ENCODE results near the gene BPI.
A peak's percentile ranks its signal among the peaks of the same experiment; 100 is the strongest.

DNA sequence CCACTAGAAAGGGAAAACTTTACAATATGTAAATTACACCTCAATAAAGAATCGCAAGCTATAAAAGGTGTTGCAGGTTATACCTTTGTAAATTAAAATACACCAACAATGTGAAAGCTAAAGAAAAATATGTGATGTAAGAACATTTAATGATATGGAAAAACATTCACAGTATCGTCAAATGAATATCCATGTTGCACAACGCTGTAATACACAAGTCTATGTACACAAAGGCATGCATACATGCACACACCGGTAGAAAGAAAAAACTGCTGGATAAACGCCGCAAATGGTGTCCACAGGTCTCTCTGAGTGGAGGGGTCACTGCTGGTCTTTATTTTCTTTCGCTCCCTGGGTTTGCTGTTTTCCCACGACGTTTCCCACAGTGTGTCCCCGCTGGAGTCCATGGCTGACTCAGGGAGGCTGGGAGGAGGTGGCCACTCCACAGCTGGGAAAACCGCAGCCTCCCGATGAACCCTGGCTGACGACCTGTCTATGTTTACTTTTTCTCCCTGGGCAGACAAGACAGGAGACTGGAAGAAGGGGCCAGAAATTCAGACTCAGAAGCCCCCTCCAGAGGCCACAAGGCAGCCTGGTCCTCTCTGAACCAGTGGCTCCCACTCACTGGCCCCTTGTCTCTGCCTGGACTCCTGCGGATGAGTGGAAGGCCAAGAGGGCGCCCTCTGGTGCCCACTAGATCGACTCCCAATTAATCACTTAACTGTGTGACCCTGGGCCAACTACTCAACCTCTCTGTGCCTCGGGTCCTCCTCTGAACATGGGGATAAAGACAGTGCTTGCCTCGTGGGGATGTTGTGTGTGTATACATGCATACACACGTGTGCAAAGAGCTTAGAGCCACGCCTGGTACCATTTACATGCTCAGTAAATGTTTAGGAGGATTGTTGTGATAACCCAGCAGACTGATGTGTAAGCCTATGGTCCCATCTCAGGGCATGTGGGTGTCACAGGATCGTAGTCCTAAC lies 12.8 kb upstream of the BPI start:
- TF ChIP-seq CTCF (optimal IDR thresholded peaks at IDR 0.05 in 1 of 3, IDR thresholded peaks at IDR 0.05 in 1 of 3, conservative IDR thresholded peaks at IDR 0.05 in 1 of 3; ENCODE audit: extremely low read depth in 1 of 3, insufficient read depth in 2 of 3, low read length in 3 of 3) (peak; percentile 24 to 62 (median 43)), EZH2 (IDR thresholded peaks at IDR 0.05; ENCODE audit: low read length) (no peak)

Data from keratinocyte (primary cell).